GM12891 (cell line): ENCODE results near the gene NFKB1.

ENCODE experiments used
- POLR2A ChIP-seq: IDR thresholded peaks from 2 replicates; pipeline ENCODE4 v1.6.1; 2011; ENCODE audit warnings: low read depth, low read length, control low read depth
- POLR2AphosphoS5 ChIP-seq: IDR thresholded peaks from 2 replicates; pipeline ENCODE4 v1.6.1; 2011; ENCODE audit warnings: low read depth, low read length, control low read depth

- TF ChIP-seq POLR2A = no peak
- no peak for TF ChIP-seq POLR2AphosphoS5
Measured at GRCh38 chr4:102586644-102587021, 85.5 kb downstream of the NFKB1 start.
